HG02678 (cell line): ENCODE data around the gene PLEKHA6.

Source experiments
- ATAC-seq: cut with Tn5 transposase; IDR thresholded peaks from one replicate; pipeline ENCODE4 v1.9.1; 2021; ENCODE audit warnings: mild to moderate bottlenecking, moderate library complexity; ENCODE audit not compliant: unreplicated experiment

The PLEKHA6 gene

DNA sequence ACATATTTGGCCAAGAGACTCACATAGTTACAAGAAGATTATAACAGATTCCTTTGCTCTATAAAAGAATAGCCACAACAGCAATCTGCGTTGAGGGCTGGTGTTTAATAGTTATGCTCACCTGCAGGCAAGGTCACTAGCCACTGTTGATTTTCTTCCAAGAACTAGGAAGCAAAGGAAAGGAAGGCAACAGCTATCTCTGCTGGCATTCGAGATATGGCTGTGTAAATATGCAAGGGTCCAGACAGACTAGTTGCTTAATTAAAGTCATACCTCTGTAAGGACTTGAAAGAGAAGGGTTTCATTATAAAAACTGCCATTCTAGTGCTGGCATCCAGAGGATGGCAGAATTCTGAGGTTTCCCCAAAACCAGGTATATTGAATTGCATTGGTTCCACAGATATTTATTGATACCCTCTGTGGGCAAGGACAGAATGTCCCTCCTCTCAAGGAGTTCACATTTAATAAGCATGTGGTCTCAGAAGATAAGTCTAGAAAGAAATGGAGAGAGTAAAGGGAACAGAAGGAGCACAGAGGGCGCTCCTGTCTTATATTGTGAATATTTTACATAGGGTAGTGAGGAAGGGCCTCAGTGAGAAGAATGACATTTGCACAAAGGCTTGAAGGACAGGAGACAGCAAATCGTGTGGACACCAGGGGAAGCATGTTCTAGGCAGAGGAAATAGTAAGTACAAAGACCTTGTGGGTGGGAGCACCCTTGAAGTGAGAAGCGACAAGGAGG, 23.6 kb upstream of the PLEKHA6 start:
- no peak for ATAC-seq

- ATAC-seq: no peak
Observed at GRCh38 chr1:204382714-204383083, 23.0 kb upstream of the PLEKHA6 start.

GRCh38 chr1:204380293-204380831, 20.6 kb upstream of the PLEKHA6 start:
- ATAC-seq: no peak

GRCh38 chr1:204377800-204378668, 18.3 kb upstream of the PLEKHA6 start:
- peak; percentile 57 for ATAC-seq

DNA sequence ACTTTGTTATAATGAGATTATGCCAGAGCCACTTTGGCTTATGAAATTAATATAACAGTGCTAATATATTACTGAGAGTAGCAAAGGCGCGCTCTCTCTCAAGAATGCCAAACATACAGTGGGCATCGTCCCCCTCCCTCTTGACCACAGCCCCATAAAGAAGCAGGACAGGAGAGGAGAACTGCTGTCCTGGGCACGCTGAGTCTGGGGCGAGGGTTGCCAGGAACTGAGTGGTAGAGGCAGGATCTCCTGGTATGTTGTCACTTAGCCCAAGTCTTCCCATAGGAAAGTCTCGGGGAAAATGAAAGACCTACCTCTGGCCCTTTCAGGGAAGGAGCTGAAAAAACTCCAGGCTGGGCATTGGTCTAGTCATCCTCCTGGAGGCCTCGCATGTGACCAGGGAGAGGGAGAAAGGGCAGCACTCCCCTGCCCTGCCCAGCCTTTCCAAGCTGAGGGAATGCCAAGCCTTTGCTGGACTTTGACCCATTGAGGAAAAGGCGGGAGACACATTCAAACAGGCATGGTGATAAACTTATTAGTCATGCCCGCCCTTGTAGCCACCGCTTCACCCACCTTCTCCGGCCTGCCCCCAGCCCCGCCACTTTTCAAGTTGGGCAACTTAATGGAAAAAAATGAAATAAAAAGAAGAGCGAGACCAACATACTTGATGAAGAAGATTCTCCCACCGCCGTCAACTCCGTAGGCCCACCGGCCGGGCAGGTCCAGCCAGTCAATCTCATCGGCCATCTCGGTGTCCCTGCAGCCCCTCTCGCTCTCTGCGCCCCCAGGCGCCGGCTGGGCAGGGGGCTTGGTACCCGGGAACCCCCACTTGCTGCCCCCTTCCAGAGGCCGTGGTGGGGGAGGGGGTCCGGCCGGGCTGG, 17.4 kb upstream of the PLEKHA6 start:
- ATAC-seq: no peak

- no peak for ATAC-seq
Observed at GRCh38 chr1:204376465-204376864, 16.7 kb upstream of the PLEKHA6 start.

GRCh38 chr1:204373911-204374310, 14.2 kb upstream of the PLEKHA6 start:
- no peak for ATAC-seq

DNA sequence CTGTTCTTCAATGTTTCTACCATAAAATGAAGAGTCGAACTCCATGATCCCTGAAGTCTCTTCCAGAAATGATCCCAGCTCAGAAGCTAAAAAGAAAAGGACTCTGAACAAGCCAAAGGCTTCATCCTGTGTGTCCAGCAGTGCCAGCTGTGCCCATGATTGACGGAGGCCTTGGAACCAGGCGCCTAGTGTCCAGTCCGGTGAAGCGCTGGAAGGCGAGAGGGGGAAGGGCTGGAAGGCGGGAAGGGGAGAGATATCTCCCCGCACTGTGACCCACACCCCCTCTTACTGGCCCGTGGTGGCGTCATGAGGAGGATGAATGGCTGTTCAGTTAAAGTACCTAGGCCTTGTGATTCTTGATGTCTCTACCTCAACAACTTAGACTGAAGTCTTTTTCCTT, 10.4 kb upstream of the PLEKHA6 start:
- no peak for ATAC-seq

DNA sequence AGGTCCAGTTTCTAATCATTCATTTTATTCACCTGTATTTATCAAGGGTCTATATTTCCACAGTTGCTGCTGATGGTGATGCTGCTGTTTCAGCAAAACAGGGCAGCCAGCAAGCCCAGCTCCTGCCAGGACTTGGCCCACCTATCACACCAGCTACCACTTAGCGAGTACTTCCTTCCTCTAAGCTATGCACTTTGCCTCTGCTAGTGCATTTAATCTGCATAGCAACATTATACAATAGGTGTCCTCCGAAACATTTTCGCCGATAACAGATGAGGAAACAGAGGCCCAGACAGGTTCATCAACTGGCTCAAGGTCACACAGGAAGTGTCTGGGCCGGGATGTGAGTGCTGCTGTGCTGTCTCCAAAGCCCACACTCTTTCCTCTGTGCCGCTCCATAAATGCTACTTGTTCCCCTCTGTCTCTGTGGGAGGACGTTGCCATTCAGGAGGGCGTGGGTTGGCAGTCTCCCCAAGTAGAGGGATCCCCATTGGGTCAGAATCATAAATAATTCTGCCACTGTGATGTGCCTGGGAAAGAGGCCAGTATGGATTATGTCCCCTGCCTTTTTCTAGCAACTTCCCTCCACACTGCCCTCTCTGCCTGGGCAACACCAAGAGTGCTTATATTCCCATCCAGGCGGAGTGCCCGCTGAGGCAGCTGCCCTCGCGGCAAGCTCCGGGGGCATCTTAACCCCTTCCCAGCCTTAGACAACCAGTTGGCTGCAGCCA, 9.4 kb upstream of the PLEKHA6 start:
- ATAC-seq: no peak

DNA sequence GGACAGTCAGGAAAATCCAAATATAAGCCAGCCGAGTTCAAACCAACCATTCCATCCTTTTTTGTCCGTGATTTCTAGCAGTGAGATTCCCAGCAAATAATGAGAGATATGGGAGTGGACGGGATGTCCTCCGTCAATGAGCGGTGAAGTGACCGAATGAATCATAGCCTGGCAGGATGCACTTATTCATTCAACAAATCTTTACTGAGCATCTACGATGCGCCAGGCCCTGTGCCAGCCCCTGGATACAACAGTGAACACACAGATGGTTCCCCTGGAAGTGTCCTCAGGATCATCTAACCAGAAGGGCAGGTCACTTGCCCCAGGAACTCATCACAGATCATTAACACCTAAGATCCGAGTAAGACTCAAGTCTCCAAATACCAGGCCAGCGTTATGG, 8.2 kb upstream of the PLEKHA6 start:
- ATAC-seq: no peak

GRCh38 chr1:204367193-204367858, 7.6 kb upstream of the PLEKHA6 start:
- no peak for ATAC-seq

- ATAC-seq: no peak
Observed at GRCh38 chr1:204366759-204367158, 7.0 kb upstream of the PLEKHA6 start.

DNA sequence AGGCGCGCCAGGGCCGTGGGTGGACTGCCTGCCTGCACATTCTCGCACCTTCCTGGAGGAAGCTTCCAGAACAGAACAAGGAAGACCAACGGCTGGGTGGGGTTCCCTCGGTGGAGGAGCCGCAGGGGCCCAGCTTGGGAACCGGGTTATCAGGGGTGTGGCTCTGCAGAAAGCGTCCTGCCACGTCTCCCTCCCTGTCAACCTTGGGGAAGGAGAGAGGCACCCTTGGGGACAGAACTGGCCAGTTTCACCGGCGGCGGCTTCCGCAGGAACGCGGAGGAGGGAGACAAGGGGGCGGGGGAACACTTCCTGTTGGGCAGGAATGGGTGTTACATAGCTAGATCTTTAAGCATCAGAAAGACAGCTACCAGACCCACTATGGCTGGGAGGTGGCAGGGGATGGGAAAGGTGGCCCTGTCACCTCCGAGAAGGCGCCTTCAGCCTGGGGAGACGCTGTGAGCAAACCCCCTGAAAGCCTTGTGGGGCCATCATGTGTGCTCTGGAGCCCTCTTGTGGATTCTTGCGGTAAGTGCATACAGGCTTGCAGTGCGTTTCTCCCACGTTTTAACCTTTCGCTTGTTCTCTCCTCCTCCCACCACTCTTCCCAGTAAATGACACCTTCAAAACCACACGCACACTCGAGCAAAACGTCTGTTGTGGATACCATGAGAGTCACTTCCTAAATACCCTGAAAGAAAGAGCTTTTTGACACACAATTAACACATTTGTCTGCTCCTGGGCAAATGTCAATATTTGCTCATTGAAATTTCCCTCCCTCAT, 3.8 kb upstream of the PLEKHA6 start:
- ATAC-seq: peak; percentile 50

DNA sequence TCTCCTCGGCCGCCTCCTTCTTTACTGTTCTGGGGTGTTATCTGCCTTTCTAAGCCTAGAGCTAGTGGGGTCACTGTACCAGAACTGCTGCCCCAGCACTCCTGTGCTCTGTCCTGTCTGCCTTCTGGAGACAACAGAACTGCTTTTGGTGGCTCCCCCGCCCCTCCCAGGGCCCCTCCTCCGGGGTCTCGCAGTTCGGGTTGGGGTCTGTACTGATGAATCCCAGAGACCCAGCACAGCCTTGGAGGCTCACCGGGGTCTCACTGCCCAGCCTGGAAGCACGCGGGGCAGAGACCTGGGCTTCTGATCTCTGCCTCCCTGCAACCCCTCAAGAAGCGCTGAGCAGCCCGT, 3.2 kb upstream of the PLEKHA6 start:
- ATAC-seq: no peak

DNA sequence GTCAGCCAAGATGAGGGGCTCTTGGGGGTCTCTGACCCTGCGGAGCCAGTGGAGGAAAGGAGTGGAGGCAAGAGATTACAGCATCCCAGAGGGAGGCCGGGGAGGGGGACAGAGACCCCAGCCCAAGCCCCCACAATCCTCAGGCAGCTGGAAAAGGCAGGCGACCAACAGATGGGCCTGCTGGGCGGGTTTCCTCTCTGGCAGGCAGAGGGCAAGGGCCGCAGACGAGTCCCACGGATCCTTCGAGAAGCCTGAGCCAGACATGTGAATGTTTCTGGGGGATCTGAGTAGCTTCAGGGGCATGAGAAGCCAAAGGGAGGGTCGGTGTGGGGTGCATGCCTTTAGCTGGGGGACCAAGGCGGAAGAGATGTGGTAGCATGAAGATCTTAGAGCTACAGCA, 2.1 kb upstream of the PLEKHA6 start:
- ATAC-seq: no peak

DNA sequence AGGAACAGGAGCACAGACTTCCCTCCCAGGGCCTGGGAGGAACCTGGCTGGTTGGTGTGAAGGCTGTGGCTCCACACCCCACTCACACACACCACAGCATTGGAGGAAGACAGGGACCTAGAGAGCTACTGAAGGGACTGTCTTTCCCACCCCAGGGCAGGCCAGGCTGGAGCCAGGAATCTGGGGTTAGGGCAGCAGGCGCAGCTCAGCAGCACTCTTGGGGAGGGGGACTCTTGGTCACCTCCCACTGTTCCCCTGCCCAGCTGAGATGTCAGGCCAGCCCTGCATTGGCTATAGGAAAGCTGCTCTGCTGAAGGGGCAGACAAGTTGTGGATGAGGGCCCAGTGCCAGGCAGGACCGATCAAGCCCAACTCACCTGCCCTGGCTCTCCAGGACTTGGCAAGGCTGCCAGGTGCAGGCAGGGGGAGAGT, 1.6 kb upstream of the PLEKHA6 start:
- ATAC-seq: no peak

DNA sequence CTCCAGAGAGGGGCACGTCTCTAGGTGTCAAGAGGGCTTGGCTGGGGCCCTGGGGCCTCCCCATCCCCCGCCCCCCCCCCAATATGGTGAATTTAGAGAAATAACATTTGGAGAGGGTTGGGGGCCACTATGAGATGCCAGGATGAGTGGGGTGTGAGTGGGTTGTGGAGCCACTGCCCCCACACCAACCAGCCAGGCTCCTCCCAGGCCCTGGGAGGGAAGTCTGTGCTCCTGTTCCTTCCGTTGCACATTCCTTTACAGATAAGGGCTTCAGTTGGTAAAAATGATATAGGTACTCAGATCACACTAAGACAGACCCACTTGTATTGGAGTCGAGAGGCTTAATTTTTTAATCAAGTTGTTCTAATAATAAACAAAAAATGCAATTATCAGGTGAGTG, 585 bp upstream of the PLEKHA6 start:
- no peak for ATAC-seq

GRCh38 chr1:204359131-204359473, 627 bp downstream of the PLEKHA6 start:
- no peak for ATAC-seq

DNA sequence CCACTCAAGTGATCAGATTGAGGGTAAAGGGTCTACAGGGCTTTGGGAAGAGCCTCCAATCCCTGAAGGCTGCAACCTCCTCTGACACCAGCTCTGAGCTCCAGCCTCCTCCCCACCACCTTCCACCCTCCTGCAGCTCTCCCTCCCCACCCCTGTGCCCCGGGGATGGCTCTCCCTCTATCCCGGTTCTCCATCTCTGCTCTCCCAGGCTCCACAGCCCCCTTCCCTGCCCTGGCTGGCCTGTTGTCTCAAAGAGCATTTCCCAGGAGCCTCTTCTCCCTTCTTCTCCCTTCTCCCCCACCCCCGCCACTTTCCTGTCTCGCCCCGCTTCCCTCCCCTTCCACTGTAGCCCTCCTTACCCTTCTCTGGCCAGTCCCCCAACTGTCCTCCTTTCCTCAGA, 1.1 kb downstream of the PLEKHA6 start:
- ATAC-seq: no peak
